Neural progenitor cell (in vitro differentiated cells): ENCODE results near the gene SLC35F3. TPM values are rescaled to one million over a fixed set of nuclear protein-coding genes. Genes with fewer than 3 reads are reported as not detected.
A peak's percentile ranks its signal among the peaks of the same experiment; 100 is the strongest.

Source experiments
- DNase-seq: peaks from one replicate; pipeline ENCODE4 v3.0.0-alpha.2; 2016; ENCODE audit warnings: low spot score
- H2AFZ ChIP-seq: fragments of 200-600 bp; sonication (generic); replicated peaks from 2 replicates; pipeline ENCODE4 v1.6.1; 2016; ENCODE audit warnings: antibody characterized with exemption
- H3F3A ChIP-seq: fragments of 200-600 bp; sonication (generic); 2 replicates; pipeline ENCODE4 v1.6.1; 2016; ENCODE audit warnings: antibody characterized with exemption, low read depth
- H3K27ac ChIP-seq: fragments of 200-600 bp; sonication (generic); 2 replicates; pipeline ENCODE4 v1.5.1; 2016; ENCODE audit warnings: mild to moderate bottlenecking
- H3K27me3 ChIP-seq: fragments of 200-600 bp; sonication (generic); 2 replicates; pipeline ENCODE4 v1.6.1; 2016; ENCODE audit warnings: mild to moderate bottlenecking, moderate library complexity
- H3K36me3 ChIP-seq: fragments of 200-600 bp; sonication (generic); 2 replicates; pipeline ENCODE4 v1.5.1; 2016
- H3K4me1 ChIP-seq: fragments of 200-600 bp; sonication (generic); 2 replicates; pipeline ENCODE4 v1.6.1; 2016; ENCODE audit warnings: mixed run types
- H3K4me2 ChIP-seq: fragments of 200-600 bp; sonication (generic); 2 replicates; pipeline ENCODE4 v1.6.1; 2016
- H3K4me3 ChIP-seq: fragments of 200-600 bp; sonication (generic); 2 replicates; pipeline ENCODE4 v1.5.1; 2016
- H3K79me2 ChIP-seq: fragments of 200-600 bp; sonication (generic); 2 replicates; pipeline ENCODE4 v1.6.1; 2016; ENCODE audit warnings: low read depth
- H3K9ac ChIP-seq: fragments of 200-600 bp; sonication (generic); 2 replicates; pipeline ENCODE4 v1.6.1; 2016
- H3K9me3 ChIP-seq: fragments of 200-600 bp; sonication (generic); 2 replicates; pipeline ENCODE4 v1.5.1; 2016; ENCODE audit warnings: low read depth
- H4K20me1 ChIP-seq: fragments of 200-600 bp; sonication (generic); 2 replicates; pipeline ENCODE4 v1.6.1; 2016; ENCODE audit warnings: low read depth
- H3K27ac Mint-ChIP-seq: 3 replicates; pipeline ENCODE4 v1.8.0; 2021; ENCODE audit warnings: mixed read lengths
- H3K27me3 Mint-ChIP-seq: 2 replicates; pipeline ENCODE4 v1.8.0; 2022; ENCODE audit warnings: low read depth, mild to moderate bottlenecking, inconsistent platforms, moderate library complexity, mixed read lengths; ENCODE audit not compliant: insufficient read depth
- H3K36me3 Mint-ChIP-seq: 3 replicates; pipeline ENCODE4 v1.8.0; 2021; ENCODE audit warnings: mixed read lengths
- H3K4me1 Mint-ChIP-seq: 3 replicates; pipeline ENCODE4 v1.8.0; 2021; ENCODE audit warnings: mixed read lengths
- H3K4me3 Mint-ChIP-seq: 3 replicates; pipeline ENCODE4 v1.8.0; 2021; ENCODE audit warnings: mild to moderate bottlenecking, moderate library complexity, mixed read lengths
- H3K9me3 Mint-ChIP-seq: 3 replicates; pipeline ENCODE4 v1.8.0; 2020; ENCODE audit warnings: mixed read lengths
- CTCF ChIP-seq: fragments of 200-600 bp; sonication (generic); IDR thresholded peaks from 2 replicates; pipeline ENCODE4 v1.5.1; 2017; ENCODE audit warnings: antibody characterized with exemption, mild to moderate bottlenecking
- EZH2 ChIP-seq: fragments of 200-600 bp; sonication (generic); IDR thresholded peaks from 2 replicates; pipeline ENCODE4 v1.6.1; 2017; ENCODE audit warnings: antibody characterized with exemption, mild to moderate bottlenecking, moderate library complexity
- EZH2phosphoT487 ChIP-seq: fragments of 200-600 bp; sonication (generic); IDR thresholded peaks from 2 replicates; pipeline ENCODE4 v1.6.1; 2017; ENCODE audit warnings: antibody characterized with exemption
- total RNA-seq: library from RNA; depleted of rRNA; stranded (reverse); fragments of >200 nt; gene quantifications from 2 replicates; pipeline ENCODE4 v1.2.3, GENCODE V29; 2015; ENCODE audit warnings: low replicate concordance

SLC35F3 gene
- total RNA-seq, 1 donor from 2014 or later, result 0.79 TPM

- H3K27me3 Mint-ChIP-seq, result peaks cover 24% of the 10 kb centered on the region
- Histone ChIP-seq H3K4me1 (no peaks in the 10 kb centered on the region), H4K20me1 (no peaks in the 10 kb centered on the region), H3K27me3 (peaks cover 73% of the 10 kb centered on the region), H3K4me2 (peak overlapping the region; percentile 99), H2AFZ (peak overlapping the region; percentile 99), H3K79me2 (no peaks in the 10 kb centered on the region), H3K9me3 (no peaks in the 10 kb centered on the region), H3K9ac (no peak overlapping the region), H3K4me3 (peak overlapping the region; percentile 83), H3K27ac (no peak overlapping the region), H3F3A (no peaks in the 10 kb centered on the region), H3K36me3 (no peaks in the 10 kb centered on the region)
- H3K4me3 Mint-ChIP-seq, result peak overlapping the region; percentile 88
- DNase-seq, result peak; percentile 48
- no peak overlapping the region for H3K27ac Mint-ChIP-seq
- TF ChIP-seq EZH2, result peak; percentile 63
- no peak for TF ChIP-seq EZH2phosphoT487
- H3K9me3 Mint-ChIP-seq, result peaks cover 3% of the 10 kb centered on the region
- H3K4me1 Mint-ChIP-seq, result peaks cover 8% of the 10 kb centered on the region
- peaks cover 2% of the 10 kb centered on the region for H3K36me3 Mint-ChIP-seq
Measured at GRCh38 chr1:233905416-233906051, 1.1 kb downstream of the SLC35F3 start.

- Histone ChIP-seq H3K4me3 (no peak overlapping the region), H3K79me2 (no peaks in the 10 kb centered on the region), H4K20me1 (no peaks in the 10 kb centered on the region), H3K36me3 (no peaks in the 10 kb centered on the region), H3K9ac (no peak overlapping the region), H3K27me3 (peaks cover 57% of the 10 kb centered on the region), H3F3A (no peaks in the 10 kb centered on the region), H3K4me1 (no peaks in the 10 kb centered on the region), H3K4me2 (no peak overlapping the region), H2AFZ (no peak overlapping the region), H3K27ac (no peak overlapping the region), H3K9me3 (no peaks in the 10 kb centered on the region)
- Mint-ChIP-seq H3K27ac (no peak overlapping the region), H3K36me3 (peaks cover 2% of the 10 kb centered on the region), H3K27me3 (peaks cover 21% of the 10 kb centered on the region), H3K4me3 (no peak overlapping the region), H3K9me3 (peaks cover 3% of the 10 kb centered on the region), H3K4me1 (peaks cover 8% of the 10 kb centered on the region)
- TF ChIP-seq EZH2phosphoT487 (no peak), EZH2 (no peak), CTCF (no peak)
- DNase-seq, result no peak
Measured at GRCh38 chr1:233907151-233907550, 2.7 kb downstream of the SLC35F3 start.

GRCh38 chr1:233908092-233908491 is 3.6 kb downstream of the SLC35F3 start:
- no peak overlapping the region for H2AFZ ChIP-seq
- H3F3A ChIP-seq, result no peaks in the 10 kb centered on the region
- Mint-ChIP-seq H3K4me1 (peaks cover 8% of the 10 kb centered on the region), H3K36me3 (peaks cover 2% of the 10 kb centered on the region), H3K27ac (no peak overlapping the region), H3K9me3 (peaks cover 3% of the 10 kb centered on the region), H3K4me3 (no peak overlapping the region), H3K27me3 (peaks cover 21% of the 10 kb centered on the region)
- no peaks in the 10 kb centered on the region for H3K9me3 ChIP-seq
- no peak overlapping the region for H3K4me3 ChIP-seq
- no peaks in the 10 kb centered on the region for H3K4me1 ChIP-seq
- H3K9ac ChIP-seq, result no peak overlapping the region
- TF ChIP-seq EZH2 (no peak), EZH2phosphoT487 (no peak), CTCF (no peak)
- no peaks in the 10 kb centered on the region for H3K79me2 ChIP-seq
- no peaks in the 10 kb centered on the region for H3K36me3 ChIP-seq
- H4K20me1 ChIP-seq, result no peaks in the 10 kb centered on the region
- DNase-seq, result no peak
- H3K4me2 ChIP-seq, result no peak overlapping the region
- no peak overlapping the region for H3K27ac ChIP-seq
- H3K27me3 ChIP-seq, result peaks cover 48% of the 10 kb centered on the region

GRCh38 chr1:233909195-233909594 is 4.7 kb downstream of the SLC35F3 start:
- no peaks in the 10 kb centered on the region for H3F3A ChIP-seq
- no peak overlapping the region for H3K27ac ChIP-seq
- no peak overlapping the region for H2AFZ ChIP-seq
- H3K4me3 Mint-ChIP-seq, result no peak overlapping the region
- peaks cover 37% of the 10 kb centered on the region for H3K27me3 ChIP-seq
- H3K36me3 ChIP-seq, result no peaks in the 10 kb centered on the region
- H3K4me1 ChIP-seq, result no peaks in the 10 kb centered on the region
- no peaks in the 10 kb centered on the region for H3K9me3 Mint-ChIP-seq
- H3K9ac ChIP-seq, result no peak overlapping the region
- no peak overlapping the region for H3K4me3 ChIP-seq
- H3K36me3 Mint-ChIP-seq, result peaks cover 1% of the 10 kb centered on the region
- H3K4me1 Mint-ChIP-seq, result peaks cover 4% of the 10 kb centered on the region
- no peaks in the 10 kb centered on the region for H4K20me1 ChIP-seq
- no peak overlapping the region for H3K4me2 ChIP-seq
- H3K27me3 Mint-ChIP-seq, result peaks cover 13% of the 10 kb centered on the region
- no peaks in the 10 kb centered on the region for H3K79me2 ChIP-seq
- TF ChIP-seq CTCF (no peak), EZH2phosphoT487 (no peak), EZH2 (no peak)
- H3K9me3 ChIP-seq, result no peaks in the 10 kb centered on the region
- H3K27ac Mint-ChIP-seq, result no peak overlapping the region
- DNase-seq, result no peak
